Measurements from ENCODE around the gene CPEB4.

CPEB4 gene

DNA sequence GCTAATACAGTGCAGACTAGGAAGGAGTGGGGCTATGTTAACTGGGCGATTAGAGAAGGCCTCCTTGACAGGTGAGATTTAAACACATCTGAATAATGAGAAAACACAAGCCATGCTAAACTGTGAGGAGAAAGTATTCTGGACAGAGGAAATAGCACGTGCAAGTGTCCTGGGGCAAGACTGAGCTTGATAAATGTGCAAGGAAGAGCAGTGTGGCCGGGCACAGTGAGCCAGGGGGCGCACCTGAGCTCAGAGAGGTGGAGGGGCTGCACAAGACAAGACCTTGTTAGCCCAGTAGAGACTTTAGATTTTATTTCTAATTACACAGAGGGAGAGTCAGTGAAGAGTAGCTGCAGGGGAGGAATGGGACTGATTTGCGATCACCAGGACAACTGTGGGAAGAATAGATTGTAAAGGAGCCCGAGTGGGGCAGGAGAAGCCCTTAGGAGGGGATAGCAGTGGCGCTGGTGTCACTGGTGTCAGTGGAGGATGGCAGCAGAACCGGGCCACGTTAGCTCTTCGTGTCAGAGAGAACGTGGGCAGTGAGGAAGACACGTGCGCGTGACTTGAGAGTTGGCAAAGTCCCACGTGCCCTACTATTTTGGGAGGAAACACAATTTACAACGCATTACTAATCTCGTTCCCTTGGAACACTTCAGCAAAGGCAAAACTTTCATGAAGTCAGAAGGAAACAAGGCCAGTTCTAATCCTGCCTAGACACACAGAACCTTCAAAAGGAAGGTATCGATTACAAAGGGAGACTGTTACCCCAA, 82.9 kb downstream of the CPEB4 start:
- no peak for TF ChIP-seq ZNF274 (IDR thresholded peaks at IDR 0.05; ENCODE audit: low read depth, low read length)
- no peak overlapping the region for H3K4me3 ChIP-seq (ENCODE audit: low read length)

- TF ChIP-seq ZNF274 (IDR thresholded peaks at IDR 0.05; ENCODE audit: low read depth, low read length) = no peak
- H3K4me3 ChIP-seq (ENCODE audit: low read length) = no peak overlapping the region
These were observed 83.7 kb downstream of the CPEB4 start for GRCh38 chr5:173971681-173972345.

DNA sequence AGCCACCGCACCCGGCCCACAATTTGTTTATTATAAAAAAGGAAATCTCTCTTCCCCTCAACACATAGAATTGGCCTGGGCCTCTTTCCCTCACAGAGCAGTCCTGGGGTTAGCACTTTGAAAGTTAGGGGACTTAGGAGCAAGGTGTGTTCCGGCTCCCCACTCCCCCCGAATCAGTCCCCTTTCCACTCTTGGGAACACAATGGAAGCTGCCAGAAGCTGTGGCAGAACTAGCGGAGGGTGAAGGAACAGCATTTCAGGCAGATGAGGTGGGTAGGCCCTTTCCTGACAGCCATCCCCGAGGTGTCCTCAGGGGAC, 84.4 kb downstream of the CPEB4 start:
- TF ChIP-seq ZNF274 (IDR thresholded peaks at IDR 0.05; ENCODE audit: low read depth, low read length) = no peak
- H3K4me3 ChIP-seq (ENCODE audit: low read length) = no peak overlapping the region; the same call in 1 of the 2 replicates

GRCh38 chr5:173972925-173973615, 84.9 kb downstream of the CPEB4 start:
- no peak for TF ChIP-seq ZNF274 (IDR thresholded peaks at IDR 0.05; ENCODE audit: low read depth, low read length)
- peak overlapping the region; percentile 32; the same call in 1 of the 2 replicates for H3K4me3 ChIP-seq (ENCODE audit: low read length)

- H3K4me3 ChIP-seq (ENCODE audit: low read length) = peak overlapping the region; percentile 32; the same call in 1 of the 2 replicates
These were observed 85.4 kb downstream of the CPEB4 start for GRCh38 chr5:173973616-173973969.

DNA sequence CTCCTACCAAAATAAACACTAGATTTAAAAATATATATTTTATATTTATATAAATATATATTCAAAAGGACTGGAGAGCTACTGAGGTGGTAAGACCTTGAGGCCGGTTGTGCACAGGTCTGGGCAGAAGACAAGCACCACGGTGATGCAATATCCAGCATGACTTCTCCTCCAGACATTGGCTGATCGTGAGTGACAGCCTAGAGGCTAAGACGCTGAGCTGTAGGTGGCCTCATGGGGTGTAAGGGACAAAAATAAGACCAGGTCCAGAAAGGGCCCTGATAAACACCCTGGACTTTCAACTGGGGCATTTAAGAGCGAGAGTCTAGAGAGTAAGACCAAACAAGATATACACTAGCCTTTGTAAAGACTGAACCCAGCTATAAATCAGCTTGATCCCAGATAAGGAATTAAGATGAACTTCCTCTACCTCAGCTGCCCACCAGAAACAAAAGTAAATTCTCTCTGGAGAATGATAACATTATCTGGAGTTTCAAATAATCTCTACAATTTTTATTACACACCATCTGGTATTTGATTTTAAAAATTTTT, 86.6 kb downstream of the CPEB4 start:
- H3K4me3 ChIP-seq (ENCODE audit: low read length) = no peak overlapping the region
- no peak for TF ChIP-seq ZNF274 (IDR thresholded peaks at IDR 0.05; ENCODE audit: low read depth, low read length)

More at GRCh38 chr5:173973616-173973969, 85.4 kb downstream of the CPEB4 start:
- no peak for TF ChIP-seq ZNF274 (IDR thresholded peaks at IDR 0.05; ENCODE audit: low read depth, low read length)

DNA sequence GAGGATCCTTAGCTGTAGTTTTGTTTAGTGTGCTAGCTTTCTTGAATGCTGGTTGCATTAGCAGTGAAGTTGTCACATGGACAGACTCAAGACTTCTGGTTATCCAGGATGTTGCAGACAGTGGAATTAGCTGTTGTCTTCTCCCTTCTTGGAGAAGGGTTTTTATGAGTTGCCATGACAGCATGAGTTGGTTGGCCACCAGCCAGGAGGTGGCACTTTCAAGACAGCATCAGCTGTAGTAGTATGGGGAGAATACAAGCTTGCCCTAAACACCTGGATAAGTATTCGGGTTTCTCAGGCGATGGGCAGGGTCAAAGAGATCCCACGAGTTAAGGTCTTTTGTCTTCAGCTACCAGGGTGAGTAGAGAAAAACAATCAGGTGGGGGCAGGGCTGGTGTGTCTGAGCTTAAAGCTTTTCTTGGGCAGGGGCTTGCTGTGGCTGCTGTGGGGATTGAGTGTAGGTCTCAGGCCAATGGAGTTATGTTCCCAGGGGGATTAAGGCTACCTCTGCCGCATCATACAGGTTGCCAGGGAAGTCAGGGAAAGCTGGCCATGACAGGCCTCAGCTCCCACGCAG, 93.1 kb downstream of the CPEB4 start:
- no peak overlapping the region for H3K4me3 ChIP-seq (ENCODE audit: low read length)
- no peak for TF ChIP-seq ZNF274 (IDR thresholded peaks at IDR 0.05; ENCODE audit: low read depth, low read length)

GRCh38 chr5:173984218-173984617, 96.1 kb downstream of the CPEB4 start:
- TF ChIP-seq ZNF274 (IDR thresholded peaks at IDR 0.05; ENCODE audit: low read depth, low read length) = no peak
- no peak overlapping the region for H3K4me3 ChIP-seq (ENCODE audit: low read length)

DNA sequence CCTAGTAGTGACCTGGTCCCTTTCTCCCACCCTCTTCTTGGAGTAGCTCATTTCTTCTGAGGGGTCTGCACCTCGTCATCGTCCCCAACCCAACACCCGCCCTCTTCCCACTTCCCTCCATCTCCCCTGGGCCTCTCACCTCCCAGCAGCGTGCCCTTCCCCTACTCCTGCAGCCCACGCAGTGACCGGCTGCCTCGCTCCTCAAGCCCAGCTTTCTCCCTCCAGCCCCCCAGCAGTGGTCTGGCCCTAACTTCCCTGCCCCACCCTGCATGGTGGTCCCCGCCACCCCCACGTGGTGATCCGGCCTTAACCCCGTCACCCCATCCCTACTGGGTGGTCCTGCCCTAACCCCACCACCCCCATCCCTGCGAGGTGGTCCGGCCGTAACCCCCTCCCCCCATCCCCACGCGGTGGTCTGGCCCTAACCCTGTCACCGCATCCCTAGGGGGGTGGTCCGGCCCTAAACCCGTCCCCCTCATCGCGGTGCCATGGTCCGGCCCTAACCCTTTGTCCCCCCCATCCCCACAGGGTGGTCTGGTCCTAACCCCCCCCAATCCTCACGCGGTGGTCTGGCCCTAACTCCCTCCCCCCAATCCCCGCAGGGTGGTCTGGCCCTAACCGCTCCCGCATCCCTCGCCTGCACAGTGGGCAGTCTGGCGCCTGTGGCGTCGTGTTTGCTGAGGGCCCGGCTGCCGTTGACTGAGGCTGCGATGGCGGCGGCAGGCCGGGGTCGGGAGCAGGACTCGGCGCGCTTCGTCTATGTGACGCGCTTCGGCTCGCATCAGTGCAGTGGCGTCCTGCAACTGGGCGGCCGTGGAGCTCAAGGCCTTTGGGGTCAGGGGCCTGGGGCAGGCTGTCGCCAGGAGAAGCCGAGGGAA, 100.6 kb downstream of the CPEB4 start, which contains the start of gene C5orf47:
Gene C5orf47 (plus strand): TSS at position 617 of the 878 bp plus-strand sequence. CDS start 94 bp downstream, at position 711.
- H3K4me3 ChIP-seq (ENCODE audit: low read length) = no peak within 1 kb of the TSS
- TF ChIP-seq ZNF274 (IDR thresholded peaks at IDR 0.05; ENCODE audit: low read depth, low read length) = no peak

- TF ChIP-seq ZNF274 (IDR thresholded peaks at IDR 0.05; ENCODE audit: low read depth, low read length) = no peak
- H3K4me3 ChIP-seq (ENCODE audit: low read length) = no peak overlapping the region
These were observed 101.4 kb downstream of the CPEB4 start for GRCh38 chr5:173989432-173990082.

DNA sequence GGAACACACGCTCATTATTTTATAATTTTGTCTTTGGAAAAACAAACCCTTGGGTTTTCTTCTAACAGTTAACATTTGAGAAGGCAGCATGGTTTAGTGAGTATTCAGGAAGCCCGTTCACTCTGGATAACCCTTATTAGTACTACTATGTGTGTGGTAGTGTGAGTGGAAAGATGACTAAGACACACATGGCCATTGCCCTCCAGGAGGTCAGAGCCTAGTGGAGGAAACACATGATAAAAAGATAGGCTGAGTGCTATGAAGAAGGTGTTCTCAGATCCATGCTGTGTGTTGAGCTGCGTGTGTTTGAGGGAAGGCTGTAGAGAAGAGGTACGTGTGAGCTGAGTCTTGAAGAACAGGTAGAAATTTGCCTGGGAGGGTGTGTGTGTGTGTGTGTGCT, 109.2 kb downstream of the CPEB4 start:
- no peak for TF ChIP-seq ZNF274 (IDR thresholded peaks at IDR 0.05; ENCODE audit: low read depth, low read length)

GRCh38 chr5:173998531-173998930, 110.4 kb downstream of the CPEB4 start:
- no peak overlapping the region for H3K4me3 ChIP-seq (ENCODE audit: low read length)
- TF ChIP-seq ZNF274 (IDR thresholded peaks at IDR 0.05; ENCODE audit: low read depth, low read length) = no peak

More for the DNA sequence above, 109.2 kb downstream of the CPEB4 start:
- H3K4me3 ChIP-seq (ENCODE audit: low read length) = no peak overlapping the region

DNA sequence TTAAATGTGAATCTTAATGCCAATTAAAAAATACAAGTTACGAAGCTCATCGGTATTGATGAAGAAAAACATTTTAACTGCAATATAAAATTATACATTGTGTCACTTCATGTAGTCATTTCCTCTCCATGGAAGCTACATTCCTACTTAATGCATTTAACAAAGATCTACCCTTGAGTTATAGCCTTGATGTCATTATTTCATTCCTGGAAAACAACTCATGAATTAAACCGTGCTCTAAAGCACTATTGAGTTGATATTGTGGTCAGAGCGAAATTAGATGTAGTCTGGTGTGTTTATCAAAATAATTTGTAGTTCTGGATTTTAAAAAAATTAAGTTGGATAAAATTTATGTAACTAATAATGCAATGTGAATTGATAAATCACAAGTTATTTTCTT, 111.9 kb downstream of the CPEB4 start:
- no peak overlapping the region for H3K4me3 ChIP-seq (ENCODE audit: low read length)
- TF ChIP-seq ZNF274 (IDR thresholded peaks at IDR 0.05; ENCODE audit: low read depth, low read length) = no peak

Data from GM08714 (cell line).